Astrocyte of the spinal cord (primary cell): ENCODE data around the gene GPR37L1.

ENCODE experiments used
- DNase-seq: peaks from one replicate; pipeline ENCODE4 v3.0.0; 2011; ENCODE audit warnings: low read depth, low spot score
- H3K4me3 ChIP-seq: 2 replicates; pipeline ENCODE4 v1.5.1; 2011; ENCODE audit warnings: low read depth, mild to moderate bottlenecking, low read length, moderate library complexity
- in situ Hi-C: cut with HindIII; loops from 2 replicates; pipeline ENCODE4 v1.10.0; 2017; ENCODE audit warnings: low sequenced_read_pairs
- TF ChIP-seq, protein P1 (sequence below): IDR thresholded peaks from 2 replicates; pipeline ENCODE4 v1.5.1; 2012; ENCODE audit warnings: low read depth, mild to moderate bottlenecking, low read length, inconsistent platforms

The GPR37L1 gene

DNA sequence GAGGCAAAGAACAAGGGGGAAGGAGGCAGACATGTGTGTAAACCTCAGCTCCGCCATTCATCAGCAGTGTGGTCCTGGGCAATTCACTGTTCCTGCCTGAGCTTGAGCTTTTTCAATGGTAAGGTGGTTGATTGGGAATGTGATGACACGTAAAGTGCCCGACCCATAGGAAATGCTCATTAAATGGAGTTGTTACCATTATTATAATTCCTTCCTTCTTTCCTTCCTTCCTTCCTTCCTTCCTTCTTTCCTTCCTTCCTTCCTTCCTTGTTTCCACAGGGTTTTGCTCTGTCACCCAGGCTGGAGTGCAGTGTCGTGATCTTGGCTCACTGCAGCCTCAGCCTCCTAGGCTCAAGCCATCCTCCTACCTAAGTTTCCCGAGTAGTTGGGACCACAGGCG, 4.3 kb downstream of the GPR37L1 start:
- H3K4me3 ChIP-seq, result no peak overlapping the region
- DNase-seq, result no peak
- TF ChIP-seq, protein P1, sequence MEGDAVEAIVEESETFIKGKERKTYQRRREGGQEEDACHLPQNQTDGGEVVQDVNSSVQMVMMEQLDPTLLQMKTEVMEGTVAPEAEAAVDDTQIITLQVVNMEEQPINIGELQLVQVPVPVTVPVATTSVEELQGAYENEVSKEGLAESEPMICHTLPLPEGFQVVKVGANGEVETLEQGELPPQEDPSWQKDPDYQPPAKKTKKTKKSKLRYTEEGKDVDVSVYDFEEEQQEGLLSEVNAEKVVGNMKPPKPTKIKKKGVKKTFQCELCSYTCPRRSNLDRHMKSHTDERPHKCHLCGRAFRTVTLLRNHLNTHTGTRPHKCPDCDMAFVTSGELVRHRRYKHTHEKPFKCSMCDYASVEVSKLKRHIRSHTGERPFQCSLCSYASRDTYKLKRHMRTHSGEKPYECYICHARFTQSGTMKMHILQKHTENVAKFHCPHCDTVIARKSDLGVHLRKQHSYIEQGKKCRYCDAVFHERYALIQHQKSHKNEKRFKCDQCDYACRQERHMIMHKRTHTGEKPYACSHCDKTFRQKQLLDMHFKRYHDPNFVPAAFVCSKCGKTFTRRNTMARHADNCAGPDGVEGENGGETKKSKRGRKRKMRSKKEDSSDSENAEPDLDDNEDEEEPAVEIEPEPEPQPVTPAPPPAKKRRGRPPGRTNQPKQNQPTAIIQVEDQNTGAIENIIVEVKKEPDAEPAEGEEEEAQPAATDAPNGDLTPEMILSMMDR, result no peak
- in situ Hi-C loops, result no loop called here

DNA sequence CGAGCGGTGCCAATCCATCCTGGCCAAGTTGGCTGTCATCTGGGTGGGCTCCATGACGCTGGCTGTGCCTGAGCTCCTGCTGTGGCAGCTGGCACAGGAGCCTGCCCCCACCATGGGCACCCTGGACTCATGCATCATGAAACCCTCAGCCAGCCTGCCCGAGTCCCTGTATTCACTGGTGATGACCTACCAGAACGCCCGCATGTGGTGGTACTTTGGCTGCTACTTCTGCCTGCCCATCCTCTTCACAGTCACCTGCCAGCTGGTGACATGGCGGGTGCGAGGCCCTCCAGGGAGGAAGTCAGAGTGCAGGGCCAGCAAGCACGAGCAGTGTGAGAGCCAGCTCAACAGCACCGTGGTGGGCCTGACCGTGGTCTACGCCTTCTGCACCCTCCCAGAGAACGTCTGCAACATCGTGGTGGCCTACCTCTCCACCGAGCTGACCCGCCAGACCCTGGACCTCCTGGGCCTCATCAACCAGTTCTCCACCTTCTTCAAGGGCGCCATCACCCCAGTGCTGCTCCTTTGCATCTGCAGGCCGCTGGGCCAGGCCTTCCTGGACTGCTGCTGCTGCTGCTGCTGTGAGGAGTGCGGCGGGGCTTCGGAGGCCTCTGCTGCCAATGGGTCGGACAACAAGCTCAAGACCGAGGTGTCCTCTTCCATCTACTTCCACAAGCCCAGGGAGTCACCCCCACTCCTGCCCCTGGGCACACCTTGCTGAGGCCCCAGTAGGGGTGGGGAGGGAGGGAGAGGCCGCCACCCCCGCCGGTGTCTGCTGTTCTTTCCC, 5.3 kb downstream of the GPR37L1 start:
- no peak for DNase-seq
- in situ Hi-C loops, result no loop called here
- no peak overlapping the region for H3K4me3 ChIP-seq
- TF ChIP-seq, protein P1, result no peak

DNA sequence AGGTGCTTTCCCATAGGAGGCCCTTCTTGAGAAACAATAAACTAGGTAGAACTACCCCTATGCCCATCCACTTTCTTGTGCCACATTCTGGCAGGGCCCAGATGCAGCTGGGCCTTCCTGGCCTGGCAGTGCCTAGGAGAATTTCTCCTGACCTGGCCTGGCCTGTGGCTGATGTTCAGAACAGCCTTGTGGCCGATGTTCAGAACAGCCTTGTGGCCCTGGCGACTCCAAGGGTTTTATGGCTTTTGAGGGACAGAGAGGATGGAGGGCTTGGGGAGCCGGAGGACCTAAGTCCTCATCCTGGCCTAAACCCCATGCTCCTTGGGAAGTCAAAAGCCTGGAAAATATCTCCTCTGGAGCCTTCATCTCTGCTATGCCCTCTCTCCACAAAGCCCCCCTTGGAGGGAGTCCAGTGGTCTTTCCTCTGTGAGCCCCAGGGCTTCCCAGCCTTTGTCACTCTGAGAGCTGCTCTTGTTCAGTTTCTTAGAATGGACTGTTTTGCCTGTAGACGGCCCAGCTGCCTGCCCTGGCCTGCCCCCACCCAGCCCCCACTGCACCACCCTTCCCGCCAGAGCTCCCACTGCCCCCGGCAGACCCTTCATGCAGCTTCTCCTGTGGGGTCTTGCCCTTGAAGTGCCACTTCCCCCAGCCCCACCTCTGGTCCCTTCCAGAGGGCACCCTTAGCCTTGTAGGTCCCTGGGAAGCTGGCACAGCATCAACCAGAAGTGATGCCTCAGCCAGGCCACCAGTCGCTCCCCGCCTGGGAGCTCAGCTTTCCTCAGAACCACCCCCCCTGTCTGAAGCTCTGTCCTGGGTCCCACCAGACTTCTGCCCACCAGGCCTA, 7.0 kb downstream of the GPR37L1 start:
- TF ChIP-seq, protein P1, result no peak
- in situ Hi-C loops, result no loop called here
- no peak for DNase-seq
- no peak overlapping the region for H3K4me3 ChIP-seq

DNA sequence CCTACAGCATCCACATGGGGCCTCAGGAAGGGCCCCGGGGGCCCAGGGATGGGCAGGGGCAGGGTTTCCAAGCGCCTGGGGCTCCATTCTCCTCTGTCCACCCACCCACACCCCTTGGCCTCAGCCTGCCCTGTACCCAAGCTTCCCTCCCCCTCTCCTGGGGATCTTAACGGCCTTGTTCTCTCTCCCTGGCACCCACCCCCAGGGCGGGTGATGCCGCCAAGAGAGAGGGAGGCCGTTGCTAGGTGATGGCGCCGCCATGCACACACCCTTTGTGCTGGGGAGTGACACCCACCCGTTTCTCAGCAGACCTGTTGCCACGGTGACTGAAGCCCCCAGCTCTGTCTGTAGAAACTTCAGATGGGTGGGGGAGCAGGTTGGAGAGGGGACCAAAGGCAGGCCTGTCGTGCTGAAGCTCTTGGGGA, 7.6 kb downstream of the GPR37L1 start:
- TF ChIP-seq, protein P1, result no peak
- no peak for DNase-seq
- in situ Hi-C loops, result no loop called here
- no peak overlapping the region for H3K4me3 ChIP-seq

DNA sequence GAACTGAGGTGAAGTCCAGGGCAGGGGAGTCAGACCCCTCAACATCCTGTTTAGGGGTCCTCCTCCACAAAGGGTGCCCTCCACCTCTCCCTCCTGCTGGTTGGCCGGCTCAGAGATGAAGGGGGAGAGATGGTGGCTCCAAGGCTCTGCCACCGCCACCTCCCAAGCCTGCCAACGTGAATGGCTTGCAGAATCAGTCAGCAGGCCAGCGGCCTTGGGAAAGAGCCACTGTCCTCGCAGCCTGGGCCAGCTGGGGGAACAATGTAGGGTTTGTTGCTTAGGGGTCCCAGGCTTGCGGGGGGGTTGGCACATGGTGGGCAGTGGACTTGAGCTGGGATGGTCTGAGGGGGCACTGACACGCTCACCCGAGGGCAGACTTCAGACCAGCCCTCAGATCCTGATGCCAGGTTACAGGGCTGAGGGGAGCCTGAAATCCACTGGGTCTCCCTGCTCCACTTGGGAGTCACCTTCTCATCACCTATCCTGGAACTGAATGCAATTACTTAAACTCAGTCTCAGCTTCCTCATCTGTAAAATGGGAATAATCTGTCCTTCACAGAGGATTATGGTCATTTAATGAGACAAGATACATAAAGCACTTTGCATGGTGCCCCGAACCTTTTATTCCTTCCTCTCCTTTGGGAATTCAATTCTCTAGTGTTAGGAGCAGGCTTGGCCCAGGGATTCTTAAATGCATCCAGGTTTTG, 8.3 kb downstream of the GPR37L1 start:
- in situ Hi-C loops, result no loop called here
- H3K4me3 ChIP-seq, result no peak overlapping the region
- DNase-seq, result no peak
- TF ChIP-seq, protein P1, result no peak
